Right atrium auricular region (tissue), 2 donors: ENCODE results near the gene MMP24. TPM values are rescaled to one million over a fixed set of nuclear protein-coding genes. Genes with fewer than 3 reads are reported as not detected.
"Not testable (repeated sequence)": the region's sequence is repeated elsewhere in the genome, so short reads cannot be mapped to it uniquely, and the experiment has no call there.

Experiments
- DNase-seq: peaks from one replicate; pipeline ENCODE4 v3.0.0-alpha.2; 2019; ENCODE audit warnings: low spot score
- H3K27ac ChIP-seq, 2 donors: fragments of 200-600 bp; sonication (generic); 1 replicate in 1 of 2; 2 replicates in 1 of 2; pipeline ENCODE4 v1.5.1; 2016 to 2019
- H3K27me3 ChIP-seq, 2 donors: fragments of 200-600 bp; sonication (generic); one replicate each; pipeline versions ENCODE4 v1.5.1 to v1.6.0; 2017 to 2019
- H3K36me3 ChIP-seq: fragments of 200-600 bp; sonication (generic); one replicate; pipeline ENCODE4 v1.5.1; 2016
- H3K4me1 ChIP-seq, 2 donors: fragments of 200-600 bp; sonication (generic); one replicate each; pipeline versions ENCODE4 v1.5.1 to v1.6.0; 2017 to 2019
- H3K4me3 ChIP-seq, 2 donors: fragments of 200-600 bp; sonication (generic); 1 replicate in 1 of 2; 2 replicates in 1 of 2; pipeline ENCODE4 v1.5.1; 2017 to 2019; ENCODE audit warnings: mild to moderate bottlenecking in 1 of 2, moderate library complexity in 1 of 2
- H3K9me3 ChIP-seq, 2 donors: fragments of 200-600 bp; sonication (generic); one replicate each; pipeline ENCODE4 v1.5.1; 2019
- CTCF ChIP-seq, 2 donors: fragments of 200-600 bp; sonication (generic); IDR thresholded peaks; one replicate each; pipeline ENCODE4 v1.5.1; 2019; ENCODE audit warnings: antibody characterized with exemption in 2 of 2
- total RNA-seq, 2 donors: library from RNA; depleted of rRNA; stranded (reverse); fragments of >200 nt; gene quantifications; one replicate each; pipeline ENCODE4 v1.1.0, GENCODE V29; 2016

Gene MMP24
- total RNA-seq, 2 donors from 2014 or later: 2.2 to 3.8 TPM

- no peak overlapping the region for H3K4me3 ChIP-seq
- no peaks in the 10 kb centered on the region for H3K27me3 ChIP-seq
- no peaks in the 10 kb centered on the region for H3K36me3 ChIP-seq
- TF ChIP-seq CTCF (IDR thresholded peaks at IDR 0.05): no peak
- no peak overlapping the region for H3K27ac ChIP-seq
- no peaks in the 10 kb centered on the region for H3K4me1 ChIP-seq
- no peak for DNase-seq
- no peaks in the 10 kb centered on the region for H3K9me3 ChIP-seq
These were observed 22.4 kb downstream of the MMP24 start for GRCh38 chr20:35248641-35249475.

GRCh38 chr20:35251613-35251940, 25.1 kb downstream of the MMP24 start:
- H3K4me3 ChIP-seq: no peak overlapping the region
- H3K4me1 ChIP-seq: no peaks in the 10 kb centered on the region
- H3K36me3 ChIP-seq: no peaks in the 10 kb centered on the region
- H3K27ac ChIP-seq: no peak overlapping the region
- no peak for TF ChIP-seq CTCF (IDR thresholded peaks at IDR 0.05)
- H3K9me3 ChIP-seq: no peaks in the 10 kb centered on the region
- no peaks in the 10 kb centered on the region for H3K27me3 ChIP-seq
- no peak for DNase-seq

- Histone ChIP-seq H3K4me1 (peaks cover 0 to under 1% of the 10 kb centered on the region in 2 donors), H3K27ac (no peak overlapping the region), H3K4me3 (no peak overlapping the region), H3K36me3 (no peaks in the 10 kb centered on the region), H3K9me3 (no peaks in the 10 kb centered on the region), H3K27me3 (no peaks in the 10 kb centered on the region)
- TF ChIP-seq CTCF (IDR thresholded peaks at IDR 0.05): no peak
- DNase-seq: no peak
These were observed 25.6 kb downstream of the MMP24 start for GRCh38 chr20:35252037-35252461.

- not testable (repeated sequence) for H3K27me3 ChIP-seq, H3K4me3 ChIP-seq, H3K9me3 ChIP-seq, H3K27ac ChIP-seq, H3K36me3 ChIP-seq, DNase-seq, H3K4me1 ChIP-seq
These were observed 26.1 kb downstream of the MMP24 start for GRCh38 chr20:35252598-35252997.

- no peak for TF ChIP-seq CTCF (IDR thresholded peaks at IDR 0.05)
- H3K27ac ChIP-seq: no peak overlapping the region
- H3K4me3 ChIP-seq: no peak overlapping the region
- no peak for DNase-seq
- no peaks in the 10 kb centered on the region for H3K36me3 ChIP-seq
- no peaks in the 10 kb centered on the region for H3K27me3 ChIP-seq
- H3K4me1 ChIP-seq: peaks cover 0 to 9% of the 10 kb centered on the region in 2 donors
- no peaks in the 10 kb centered on the region for H3K9me3 ChIP-seq
These were observed 26.5 kb downstream of the MMP24 start for GRCh38 chr20:35253010-35253409.

- TF ChIP-seq CTCF (IDR thresholded peaks at IDR 0.05): no peak
These were observed 28.0 kb downstream of the MMP24 start for GRCh38 chr20:35254448-35254999.

More at GRCh38 chr20:35254448-35254999, 28.0 kb downstream of the MMP24 start:
- Histone ChIP-seq H3K4me1 (peaks cover 0 to 9% of the 10 kb centered on the region in 2 donors), H3K9me3 (no peaks in the 10 kb centered on the region), H3K27ac (no peak overlapping the region), H3K4me3 (no peak overlapping the region), H3K27me3 (no peaks in the 10 kb centered on the region), H3K36me3 (no peaks in the 10 kb centered on the region)
- DNase-seq: no peak
